ENCODE data around the gene EPC2. TPM values are rescaled to one million over a fixed set of nuclear protein-coding genes. Genes with fewer than 3 reads are reported as not detected.

The EPC2 gene
- total RNA-seq, 1 donor from 2014 or later, result 24.2 TPM

DNA sequence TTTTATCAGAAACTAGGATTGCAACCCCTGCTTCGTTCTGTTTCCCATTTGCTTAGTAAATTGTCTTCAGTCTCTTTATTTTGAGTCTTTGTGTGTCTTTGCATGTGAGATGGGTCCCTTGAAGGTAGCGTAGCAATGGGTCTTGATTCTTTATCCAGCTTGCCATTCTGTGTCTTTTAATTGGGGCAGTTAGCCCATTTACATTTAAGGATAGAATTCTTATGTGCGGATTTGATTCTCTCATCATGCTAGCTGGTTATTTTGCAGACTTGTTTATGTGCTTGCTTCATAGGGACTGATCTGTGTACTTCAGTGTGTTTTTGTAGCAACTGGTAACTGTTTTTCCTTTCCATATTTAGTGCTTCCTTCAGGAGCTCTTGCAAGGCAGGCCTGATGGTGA lies 73.5 kb downstream of the EPC2 start:
- DNase-seq (no peak), ATAC-seq (no peak)
- intact Hi-C loops (cut with micrococcal nuclease), result no loop called here

DNA sequence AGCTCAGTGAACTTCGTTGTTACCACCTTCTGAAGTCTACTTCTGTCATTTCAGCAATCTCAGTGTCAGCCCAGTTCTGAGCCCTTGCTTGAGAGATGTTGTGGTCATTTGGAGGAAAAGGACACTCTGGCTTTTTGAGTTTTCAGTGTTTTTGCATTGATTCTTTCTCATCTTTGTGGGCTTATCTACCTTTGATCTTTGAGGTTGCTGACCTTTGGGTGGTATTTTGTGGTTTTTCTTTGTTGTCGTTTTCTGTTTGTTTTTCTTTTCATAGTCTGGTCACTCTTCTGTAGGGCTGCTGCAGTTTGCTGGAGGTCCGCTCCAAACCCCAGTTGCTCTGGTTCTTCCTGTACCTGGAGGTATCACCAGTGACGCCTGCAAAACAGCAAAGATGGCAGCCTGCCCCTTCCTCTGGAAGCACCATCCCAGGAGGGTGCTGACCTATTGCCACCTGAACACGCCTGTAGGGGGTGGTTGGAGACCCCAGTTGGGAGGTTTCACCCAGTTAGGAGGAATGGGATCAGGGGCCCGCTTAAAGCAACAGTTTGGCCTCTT lies 74.7 kb downstream of the EPC2 start:
- DNase-seq, result no peak
- intact Hi-C loops (cut with micrococcal nuclease), result no loop called here
- no peak for ATAC-seq

DNA sequence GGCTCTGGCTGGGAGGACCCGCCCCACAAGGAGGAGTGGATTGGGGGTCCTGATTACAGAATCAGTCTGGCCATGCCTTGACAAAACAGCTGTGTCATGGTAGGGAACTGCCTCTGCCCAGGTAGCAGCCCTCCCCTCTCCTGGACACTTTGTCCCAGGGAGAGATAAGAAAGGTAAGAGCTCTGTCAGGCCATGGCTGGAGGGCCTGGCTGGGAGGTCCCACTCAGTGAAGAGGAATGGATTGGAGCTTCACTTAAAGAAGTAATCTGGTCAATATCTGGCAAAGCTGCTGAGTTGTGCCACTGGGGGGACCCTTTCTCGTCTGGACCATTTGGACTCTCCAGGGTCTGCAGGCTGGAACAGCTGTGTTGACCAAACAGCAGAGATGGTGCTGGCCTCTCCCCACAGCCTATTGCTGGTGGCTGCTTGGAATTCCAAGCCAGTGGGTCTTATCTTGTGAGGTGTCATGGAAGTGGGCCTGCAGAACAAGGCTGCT lies 75.4 kb downstream of the EPC2 start:
- intact Hi-C loops (cut with micrococcal nuclease), result no loop called here
- DNase-seq, result no peak
- ATAC-seq, result peak; percentile 76

DNA sequence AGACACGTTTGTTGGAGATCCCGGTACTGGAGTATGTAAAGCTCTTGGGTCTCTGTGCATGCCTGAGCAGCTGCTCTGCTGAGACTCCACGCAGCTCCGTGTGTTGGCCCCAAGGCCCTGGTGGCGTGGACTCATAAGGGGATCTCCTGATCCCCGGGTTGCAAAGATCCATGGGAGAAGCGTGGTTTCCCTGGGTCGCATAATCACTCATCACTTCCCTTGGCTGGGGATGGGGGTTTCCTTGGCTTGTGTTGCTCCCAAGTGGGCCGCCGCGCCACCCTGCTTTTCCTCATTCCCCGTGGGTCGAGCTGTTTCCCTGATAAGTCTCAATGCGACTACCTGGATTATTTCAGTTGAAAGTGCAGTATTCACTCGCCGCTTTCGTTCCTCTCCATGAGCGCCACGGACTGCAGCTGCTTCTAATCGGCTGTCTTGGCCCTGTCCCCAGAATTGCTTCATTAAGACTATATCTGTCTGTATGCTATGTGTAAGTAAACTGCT lies 76.0 kb downstream of the EPC2 start:
- DNase-seq, result peak; percentile 44
- intact Hi-C loops (cut with micrococcal nuclease), result no loop called here
- peak; percentile 84 for ATAC-seq

DNA sequence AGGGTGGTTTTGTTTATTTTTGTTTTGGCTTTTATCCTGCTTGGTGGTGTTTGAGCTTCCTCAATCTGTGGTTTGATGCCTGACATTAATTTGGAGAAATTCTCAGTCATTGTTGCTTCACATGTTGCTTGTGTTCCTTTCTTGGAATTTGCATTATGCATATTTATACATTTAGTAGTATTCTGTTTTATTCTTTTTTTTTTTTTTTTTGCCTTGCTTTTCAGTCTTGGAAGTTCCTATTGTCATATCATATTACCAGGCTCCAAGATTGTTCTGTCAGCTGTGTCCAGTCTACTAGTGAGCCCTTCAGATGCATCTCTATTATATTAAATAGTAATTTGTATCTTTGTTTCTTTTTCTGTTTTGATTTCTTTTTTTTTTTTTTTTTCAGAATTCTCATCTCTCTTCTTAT lies 77.0 kb downstream of the EPC2 start:
- intact Hi-C loops (cut with micrococcal nuclease), result no loop called here
- DNase-seq, result no peak
- ATAC-seq, result peak; percentile 28

DNA sequence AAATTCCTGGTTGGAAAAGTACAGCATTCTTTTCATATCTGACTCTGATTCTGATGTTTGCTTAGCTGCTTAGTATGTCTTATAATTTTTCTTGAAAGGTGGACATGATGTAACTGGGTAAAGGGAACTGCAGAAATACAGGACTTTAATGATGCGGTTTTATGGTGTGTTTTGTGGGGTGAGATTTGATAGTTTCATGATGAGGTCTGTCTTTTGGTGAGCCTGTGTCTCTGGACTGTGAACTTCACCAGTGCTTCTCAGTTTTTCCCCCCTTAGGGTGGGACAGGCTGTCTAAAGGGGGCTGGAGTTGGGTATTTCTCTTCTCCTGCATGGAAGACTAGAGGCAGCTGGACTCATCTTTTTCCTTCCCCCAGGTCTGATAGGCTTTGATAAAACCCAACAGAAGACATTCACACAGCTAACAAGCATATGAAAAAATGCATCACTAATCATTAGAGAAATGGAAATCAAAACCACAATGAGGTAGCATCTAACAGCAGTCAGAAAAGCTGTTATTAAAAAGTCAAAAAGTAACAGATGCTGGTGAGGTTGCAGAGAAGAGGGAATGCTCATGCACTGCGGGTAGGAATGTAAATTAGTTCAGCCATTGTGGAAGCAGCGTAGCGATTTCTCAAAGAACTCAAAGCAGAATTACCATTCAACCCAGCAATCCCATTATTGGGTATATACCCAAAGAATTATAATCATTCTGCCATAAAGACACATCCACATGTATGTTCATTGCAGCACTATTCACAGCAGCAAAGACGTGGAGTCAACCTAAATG lies 77.6 kb downstream of the EPC2 start:
- no peak for DNase-seq
- intact Hi-C loops (cut with micrococcal nuclease), result no loop called here
- ATAC-seq, result no peak

DNA sequence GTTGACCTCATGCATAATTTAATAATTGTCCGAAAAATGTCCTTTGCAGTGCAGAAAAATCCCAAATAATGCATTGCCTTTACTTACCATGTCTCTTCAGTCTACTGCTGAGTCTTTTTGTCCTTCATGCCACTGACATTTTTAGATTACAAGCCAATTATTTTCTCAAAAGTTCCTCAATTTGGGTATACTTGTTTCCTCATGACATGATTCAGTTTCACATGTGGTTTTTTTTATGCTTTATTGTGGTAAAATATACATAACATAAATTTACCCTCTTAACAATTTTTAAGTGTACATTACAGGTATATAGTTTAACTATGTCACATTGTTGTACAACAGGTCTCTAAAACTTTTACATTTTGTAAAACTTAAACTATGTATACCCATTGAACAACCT lies 81.0 kb downstream of the EPC2 start:
- DNase-seq (no peak), ATAC-seq (no peak)
- intact Hi-C loops (cut with micrococcal nuclease), result no loop called here

DNA sequence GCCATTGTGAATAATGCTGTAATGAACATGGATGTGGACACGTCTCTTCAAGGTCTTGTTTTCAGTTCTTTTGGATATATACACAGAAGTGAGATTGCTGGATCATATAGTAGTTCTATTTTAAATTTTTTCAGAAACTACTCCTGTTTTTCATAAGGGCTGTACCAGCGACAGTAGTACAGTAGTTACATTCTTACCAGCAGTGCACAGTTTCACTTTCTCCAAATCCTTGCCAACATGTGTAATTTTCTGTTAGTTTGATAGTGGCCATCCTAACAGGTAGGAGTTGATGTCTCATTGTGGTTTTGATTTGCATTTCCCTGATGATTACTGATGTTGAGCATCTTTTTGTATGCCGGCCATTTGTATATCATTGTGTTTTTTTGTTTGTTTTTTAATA lies 81.7 kb downstream of the EPC2 start:
- no peak for DNase-seq
- intact Hi-C loops (cut with micrococcal nuclease), result no loop called here
- ATAC-seq, result no peak

DNA sequence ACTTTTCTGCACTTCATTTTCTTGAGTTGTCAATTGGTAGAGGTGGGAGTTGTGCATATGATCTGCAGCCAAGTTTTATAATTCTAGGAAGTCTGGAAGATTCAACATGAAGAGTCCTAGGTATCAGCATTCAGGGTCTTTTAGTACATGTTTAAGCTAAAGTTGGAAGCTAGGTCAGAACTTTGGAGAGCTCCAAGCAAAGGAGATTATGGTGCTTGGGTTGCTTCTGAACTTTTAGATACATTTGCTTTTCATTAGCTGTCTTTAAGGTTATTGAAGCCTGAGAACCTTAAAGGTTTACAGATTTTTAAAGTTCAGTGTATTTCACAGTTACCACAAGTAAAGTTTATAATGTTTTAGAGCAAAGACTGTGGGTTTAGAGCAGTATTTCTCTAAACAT lies 85.5 kb downstream of the EPC2 start:
- DNase-seq, result no peak
- no peak for ATAC-seq
- intact Hi-C loops (cut with micrococcal nuclease), result no loop called here

DNA sequence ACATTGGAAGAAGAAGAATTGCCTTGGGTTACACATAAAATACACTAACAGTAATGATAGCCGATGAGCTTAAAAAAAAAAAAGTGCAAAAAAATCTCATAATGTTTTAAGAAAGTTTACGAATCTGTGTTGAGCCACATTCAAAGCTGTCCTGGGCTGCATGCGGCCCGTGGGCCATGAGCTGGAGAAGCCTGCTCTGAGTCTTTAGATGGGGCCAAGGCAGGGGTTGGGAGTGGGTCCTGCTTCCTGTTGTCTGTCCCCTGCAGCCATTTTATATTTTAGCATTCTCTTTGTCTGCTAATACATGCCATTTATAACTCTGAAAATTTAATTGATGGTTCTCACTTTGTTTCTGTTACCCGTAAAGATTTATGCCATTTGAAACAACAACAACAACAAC lies 93.2 kb downstream of the EPC2 start:
- intact Hi-C loops (cut with micrococcal nuclease), result no loop called here
- ATAC-seq (no peak), DNase-seq (no peak)

DNA sequence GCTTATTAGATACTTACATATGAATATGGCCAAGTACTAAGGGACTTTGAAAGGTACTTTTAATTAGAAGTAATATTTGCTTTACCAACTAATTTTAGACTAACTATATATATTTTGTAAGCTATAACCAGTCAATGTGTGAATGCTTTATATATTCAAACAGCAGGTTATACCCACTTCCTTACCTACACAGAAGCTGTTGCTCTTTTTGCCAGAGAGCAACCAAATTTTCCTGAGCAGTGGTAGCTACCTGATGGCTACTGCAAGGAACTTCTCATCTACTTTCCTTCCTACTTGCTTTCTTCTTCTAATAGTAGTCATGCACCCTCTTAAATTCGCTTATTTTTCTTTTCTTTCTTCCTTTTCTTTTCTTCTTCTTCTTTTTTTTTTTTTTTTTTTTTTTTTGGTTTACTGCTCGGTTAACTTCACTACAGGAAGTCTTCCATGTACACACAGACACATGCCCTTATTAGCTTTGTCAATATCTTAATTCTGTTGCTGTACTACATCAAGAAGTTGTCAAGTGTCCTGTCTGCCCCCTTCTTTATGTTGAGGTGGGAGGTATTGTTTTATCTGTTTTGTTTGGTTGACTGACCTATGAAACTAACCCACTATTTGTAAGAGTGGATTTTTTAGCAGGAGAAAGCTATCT lies 95.0 kb downstream of the EPC2 start:
- DNase-seq, result no peak
- intact Hi-C loops (cut with micrococcal nuclease), result no loop called here

DNA sequence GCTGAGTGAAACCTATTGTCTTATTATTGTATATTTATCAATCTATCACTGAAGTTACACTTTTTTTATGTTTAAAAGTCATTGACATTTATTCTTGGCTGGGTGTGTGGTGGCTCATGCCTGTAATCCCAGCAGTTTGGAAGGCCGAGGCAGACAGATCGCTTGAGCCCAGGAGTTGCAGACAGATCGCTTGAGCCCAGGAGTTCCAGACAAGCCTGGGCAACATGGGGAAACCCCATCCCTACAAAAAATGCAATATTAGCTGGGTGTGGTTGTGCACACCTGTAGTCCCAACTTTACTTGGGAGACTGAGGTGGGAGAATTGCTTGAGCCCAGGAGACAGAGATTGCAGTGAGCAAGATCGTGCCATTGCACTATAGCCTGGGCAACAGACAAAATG lies 97.8 kb downstream of the EPC2 start:
- ATAC-seq, result no peak
- DNase-seq, result no peak

More for the DNA sequence above, 95.0 kb downstream of the EPC2 start:
- ATAC-seq, result no peak

DNA sequence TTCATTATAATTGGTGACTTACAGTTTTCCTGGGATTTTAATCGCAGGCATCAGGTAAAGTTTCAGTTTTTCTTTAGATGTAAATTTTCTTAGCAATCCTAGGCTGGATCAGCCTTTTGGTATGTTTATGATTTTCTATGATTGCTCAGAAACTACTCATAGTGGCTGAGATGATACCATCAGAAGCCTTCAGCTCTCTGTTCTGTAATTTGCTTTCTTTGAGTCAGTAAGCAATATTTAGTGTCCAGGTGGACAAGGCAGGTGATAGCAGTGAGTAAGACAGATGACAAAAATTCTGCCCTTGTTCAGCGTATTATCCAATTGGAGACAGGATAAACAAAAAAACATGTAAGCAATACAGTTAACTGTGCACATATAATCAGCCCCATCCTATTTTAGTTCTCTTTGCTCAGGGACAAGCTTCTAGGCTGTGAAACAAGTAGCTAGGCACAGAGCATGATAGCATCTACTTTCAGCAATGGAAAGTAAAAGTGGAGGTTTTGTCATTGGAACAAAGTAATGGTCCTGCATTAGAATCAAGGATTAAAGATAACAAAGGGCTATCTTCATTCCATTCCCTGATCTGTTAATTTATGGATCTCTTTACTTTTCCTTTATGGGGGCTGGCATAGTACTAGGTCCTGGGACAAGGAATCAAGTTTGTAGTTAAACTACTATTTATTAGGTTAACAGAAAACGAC lies 100.8 kb downstream of the EPC2 start:
- intact Hi-C loops (cut with micrococcal nuclease), result no loop called here
- ATAC-seq (no peak), DNase-seq (no peak)

More for the DNA sequence above, 97.8 kb downstream of the EPC2 start:
- intact Hi-C loops (cut with micrococcal nuclease), result no loop called here

DNA sequence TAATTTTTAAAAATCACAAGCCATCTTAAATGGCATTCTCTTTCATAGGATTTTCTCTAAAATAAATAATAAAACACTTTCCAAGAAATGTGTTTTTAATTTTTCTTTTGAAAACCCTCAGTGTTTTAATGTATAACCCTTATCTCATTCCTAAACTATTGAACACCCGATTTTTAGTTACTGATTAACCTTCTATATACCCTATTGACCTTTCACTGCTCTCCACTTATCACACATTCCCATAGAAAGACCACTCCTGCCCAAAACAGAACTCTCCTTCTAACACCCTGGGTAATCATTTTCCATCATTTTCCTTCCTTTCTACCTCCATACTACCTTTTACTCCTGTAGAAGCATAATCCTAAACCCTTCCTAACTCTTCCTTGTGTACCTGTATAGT lies 102.4 kb downstream of the EPC2 start:
- DNase-seq (no peak), ATAC-seq (no peak)
- intact Hi-C loops (cut with micrococcal nuclease), result no loop called here

DNA sequence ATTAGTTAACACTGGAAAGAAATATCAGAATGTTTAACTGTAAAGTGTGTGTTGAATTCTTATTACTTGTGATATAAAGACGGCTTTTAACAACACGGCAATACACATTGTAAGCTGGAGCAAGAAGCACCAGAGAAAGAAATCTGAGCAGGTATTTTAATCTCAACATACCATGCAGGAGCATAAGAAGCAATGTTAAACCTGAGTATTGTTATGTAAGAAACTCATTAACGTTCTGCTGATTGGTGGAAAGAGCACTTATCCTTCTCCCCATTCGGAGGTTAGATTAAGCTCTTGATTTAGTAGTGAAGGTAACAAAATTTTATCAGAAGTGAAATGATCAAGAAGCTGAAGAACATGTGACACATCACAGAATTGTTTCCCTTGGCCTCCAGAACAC lies 107.4 kb downstream of the EPC2 start:
- intact Hi-C loops (cut with micrococcal nuclease), result no loop called here
- ATAC-seq, result no peak
- no peak for DNase-seq

DNA sequence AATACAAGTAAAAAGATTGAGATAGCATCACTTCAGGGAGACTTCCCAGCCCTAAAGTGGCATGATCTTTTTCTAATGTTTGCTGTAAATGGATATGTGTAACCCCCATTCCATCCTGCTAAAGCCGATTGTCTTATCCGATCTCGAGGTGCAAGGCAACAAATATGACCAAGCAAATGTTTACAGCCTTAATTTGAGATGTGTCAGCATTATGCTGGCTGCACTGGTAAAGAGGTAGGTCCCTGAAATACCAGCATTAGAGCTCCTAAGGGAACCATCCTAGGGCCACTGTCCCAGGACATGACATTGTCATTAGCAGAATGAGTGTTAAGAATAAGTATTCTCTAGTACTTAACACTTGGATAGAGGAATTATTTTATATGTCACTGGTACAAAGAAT lies 108.4 kb downstream of the EPC2 start:
- DNase-seq, result no peak
- intact Hi-C loops (cut with micrococcal nuclease), result no loop called here
- ATAC-seq, result no peak

DNA sequence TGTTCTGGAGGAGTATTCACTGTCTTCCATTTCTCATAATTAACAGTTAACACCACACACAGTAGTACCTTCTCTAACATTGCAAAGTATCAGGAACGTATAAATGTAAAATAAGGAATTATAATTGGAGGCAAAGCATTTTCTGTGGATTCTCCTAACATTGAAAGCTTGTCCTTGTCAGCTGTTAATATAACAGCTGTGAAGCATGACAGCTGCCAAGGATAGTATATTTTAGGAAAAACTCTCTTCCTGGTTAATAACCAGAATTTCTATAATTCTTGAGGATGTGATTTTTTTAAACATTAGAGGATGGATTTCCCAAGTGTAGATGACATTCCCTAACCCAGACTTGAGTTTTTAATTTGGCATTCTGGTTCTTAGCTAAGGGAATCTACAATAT lies 110.3 kb downstream of the EPC2 start:
- ATAC-seq (no peak), DNase-seq (no peak)
- intact Hi-C loops (cut with micrococcal nuclease), result no loop called here

DNA sequence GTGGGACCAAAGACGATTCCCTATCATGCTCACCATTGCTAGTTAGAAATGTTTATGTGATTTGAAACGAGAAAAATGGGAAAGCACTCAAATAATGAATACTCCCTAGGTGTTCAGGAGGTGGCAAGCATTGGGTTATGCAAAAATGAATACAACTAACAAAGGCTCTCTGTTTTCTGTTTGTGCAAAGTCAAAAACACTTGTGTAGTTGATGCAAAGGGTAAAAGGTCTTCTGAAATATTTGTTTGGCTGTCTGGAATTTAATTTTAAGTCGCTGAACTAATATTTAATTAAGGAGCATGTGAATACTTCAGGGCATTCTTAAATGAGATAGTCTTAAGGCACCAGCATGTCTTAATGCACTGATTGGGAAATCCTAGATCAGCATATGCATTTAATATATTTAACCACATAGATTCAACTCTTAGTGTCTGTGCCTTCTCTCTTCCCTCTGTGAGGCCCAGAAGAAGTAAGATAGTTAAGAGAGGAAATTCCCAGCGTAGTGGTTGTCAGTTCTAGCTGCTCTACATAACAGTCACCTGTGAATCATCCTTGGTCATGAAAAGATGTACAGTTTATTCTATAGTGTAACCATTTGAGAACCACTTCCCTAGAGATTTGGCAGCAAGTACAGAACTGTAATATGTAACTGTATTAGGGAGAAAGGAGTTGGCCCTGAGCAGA lies 111.9 kb downstream of the EPC2 start:
- ATAC-seq, result no peak
- intact Hi-C loops (cut with micrococcal nuclease), result no loop called here

DNA sequence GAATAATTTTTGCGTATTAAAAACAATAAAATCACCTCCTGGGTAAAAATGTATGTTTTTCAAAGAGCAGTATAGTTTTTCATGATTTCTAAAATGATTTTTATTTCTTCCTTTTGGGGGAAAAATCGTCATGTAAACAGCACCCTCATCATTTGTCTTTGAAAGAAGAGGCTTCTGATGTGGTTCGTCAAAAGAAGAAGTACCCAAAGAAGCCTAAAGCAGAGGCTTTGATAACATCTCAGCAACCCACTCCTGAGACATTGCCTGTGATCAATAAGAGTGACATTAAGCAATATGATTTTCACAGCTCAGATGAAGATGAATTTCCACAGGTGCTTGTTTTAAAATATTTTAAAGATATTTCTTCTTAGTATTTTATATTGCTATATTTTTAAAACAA lies 120.3 kb downstream of the EPC2 start:
- intact Hi-C loops (cut with micrococcal nuclease), result no loop called here
- no peak for DNase-seq
- no peak for ATAC-seq

More for the DNA sequence above, 111.9 kb downstream of the EPC2 start:
- DNase-seq, result no peak
